HCT116 (cell line): ENCODE measurements around the gene LYST. TPM values are rescaled to one million over a fixed set of nuclear protein-coding genes. Genes with fewer than 3 reads are reported as not detected.

Experiments
- ATAC-seq: fragments of 200-7000 bp; cut with Tn5 transposase; 2 replicates; pipeline ENCODE4 v1.9.1; 2020; ENCODE audit warnings: mild to moderate bottlenecking, moderate library complexity
- BruUV-seq: library from RNA; stranded (reverse); fragments of 400-500 nt; replicated peaks from 2 replicates; lab custom pipeline; 2021; lab: Mats Ljungman, UMichigan
- CTCF ChIA-PET: fragments of 300-600 bp; sonication (Branson Sonifier 250); formaldehyde crosslinking; loops from one replicate; lab custom pipeline; 2021; ENCODE audit warnings: antibody characterized with exemption; lab: Charles Lee
- POLR2A ChIA-PET: fragments of 300-600, 350-600 bp; sonication (Branson Sonifier 250); formaldehyde crosslinking; loops from one replicate; lab custom pipeline; 2021; ENCODE audit warnings: antibody characterized with exemption; lab: Charles Lee
- RAD21 ChIA-PET, 2 experiments: fragments of 300-600 bp; sonication (Branson Sonifier 250); formaldehyde crosslinking; loops; one replicate each; lab custom pipeline; 2023; ENCODE audit warnings: low total read pairs in 2 of 2; ENCODE audit not compliant: uncharacterized antibody in 2 of 2, unreplicated experiment in 2 of 2, low non-redundant PET in 1 of 2; lab: Charles Lee
- DNase-seq: peaks from one replicate; pipeline ENCODE4 v3.0.0-alpha.2; 2010; ENCODE audit warnings: low read depth, low spot score
- H2AFZ ChIP-seq: fragments of 200-600 bp; shearing (Covaris generic), sonication (generic); 2 replicates; pipeline ENCODE4 v1.6.1; 2017; ENCODE audit warnings: low read depth, mixed run types, mixed read lengths, antibody characterized with exemption, low read length; ENCODE audit not compliant: poor library complexity, severe bottlenecking
- H3K27ac ChIP-seq: 2 replicates; pipeline ENCODE4 v1.5.1; 2012; ENCODE audit warnings: low read depth, low read length
- H3K27me3 ChIP-seq: fragments of 200-600 bp; sonication (generic); 2 replicates; pipeline ENCODE4 v1.6.1; 2016; ENCODE audit warnings: mixed run types, low read length, mixed read lengths; ENCODE audit not compliant: insufficient read depth
- H3K36me3 ChIP-seq, 2 experiments: fragments of 200-500 bp in 1 of 2; fragments of 200-600 bp in 1 of 2; sonication (Bioruptor generic) in 1 of 2; sonication (generic) in 1 of 2; 2 replicates each; pipeline versions ENCODE4 v1.5.1 to v1.6.1; 2014 to 2016; ENCODE audit warnings: low read length in 2 of 2, inconsistent platforms in 1 of 2, mixed read lengths in 1 of 2, mixed run types in 1 of 2; ENCODE audit not compliant: insufficient read depth in 2 of 2, control insufficient read depth in 1 of 2
- H3K4me1 ChIP-seq, 2 experiments: fragments of 200-600 bp in 1 of 2; sonication (generic) in 1 of 2; 2 replicates each; pipeline versions ENCODE4 v1.5.1 to v1.6.1; 2012 to 2017; ENCODE audit warnings: low read length in 2 of 2, inconsistent platforms in 1 of 2, mild to moderate bottlenecking in 1 of 2, mixed read lengths in 1 of 2, mixed run types in 1 of 2, moderate library complexity in 1 of 2; ENCODE audit not compliant: insufficient read depth in 2 of 2, control insufficient read depth in 1 of 2
- H3K4me2 ChIP-seq: fragments of 200-600 bp; sonication (generic); 2 replicates; pipeline ENCODE4 v1.6.1; 2017; ENCODE audit warnings: mixed run types, low read length, mixed read lengths
- H3K4me3 ChIP-seq, 2 experiments: fragments of 200-600 bp in 1 of 2; sonication (generic) in 1 of 2; replicated peaks in 1 of 2; 2 replicates each; pipeline ENCODE4 v1.5.1; 2011 to 2016; ENCODE audit warnings: low read length in 2 of 2, control low read depth in 1 of 2, low read depth in 1 of 2, mild to moderate bottlenecking in 1 of 2, mixed read lengths in 1 of 2, mixed run types in 1 of 2
- H3K79me2 ChIP-seq: fragments of 200-600 bp; sonication (generic); 2 replicates; pipeline ENCODE4 v1.6.1; 2017; ENCODE audit warnings: mild to moderate bottlenecking, mixed run types, low read length, moderate library complexity, mixed read lengths; ENCODE audit not compliant: insufficient read depth
- H3K9ac ChIP-seq: fragments of 200-600 bp; sonication (generic); 2 replicates; pipeline ENCODE4 v1.6.1; 2016; ENCODE audit warnings: low read length, mixed read lengths
- H3K9me2 ChIP-seq: fragments of 200-600 bp; sonication (generic), shearing (Covaris generic); 2 replicates; pipeline ENCODE4 v1.6.1; 2017; ENCODE audit warnings: mixed run types, mild to moderate bottlenecking, moderate library complexity; ENCODE audit not compliant: insufficient read depth
- H3K9me3 ChIP-seq, 2 experiments: fragments of 200-500 bp in 1 of 2; fragments of 200-600 bp in 1 of 2; sonication (Bioruptor generic) in 1 of 2; sonication (generic) in 1 of 2; 2 replicates each; pipeline ENCODE4 v1.6.1; 2014 to 2017; ENCODE audit warnings: low read length in 2 of 2, mixed read lengths in 2 of 2, inconsistent platforms in 1 of 2, low read depth in 1 of 2, mild to moderate bottlenecking in 1 of 2, mixed run types in 1 of 2, moderate library complexity in 1 of 2; ENCODE audit not compliant: control insufficient read depth in 1 of 2, insufficient read depth in 1 of 2
- H4K20me1 ChIP-seq: fragments of 200-600 bp; sonication (generic), shearing (Covaris generic); 2 replicates; pipeline ENCODE4 v1.6.1; 2017; ENCODE audit warnings: mixed run types, mild to moderate bottlenecking, moderate library complexity; ENCODE audit not compliant: insufficient read depth
- CBX3 ChIP-seq: IDR thresholded peaks from 2 replicates; pipeline ENCODE4 v1.6.1; 2012; ENCODE audit warnings: low read depth
- ELF1 ChIP-seq: IDR thresholded peaks from 2 replicates; pipeline ENCODE4 v1.6.1; 2012; ENCODE audit warnings: low read depth, borderline replicate concordance
- EZH2 ChIP-seq: fragments of 200-600 bp; sonication (generic); IDR thresholded peaks from 2 replicates; pipeline ENCODE4 v1.6.1; 2017; ENCODE audit warnings: antibody characterized with exemption, mixed run types
- EZH2phosphoT487 ChIP-seq: fragments of 200-600 bp; IDR thresholded peaks from 2 replicates; pipeline ENCODE4 v1.6.1; 2018; ENCODE audit warnings: antibody characterized with exemption, borderline replicate concordance
- FOSL1 ChIP-seq: IDR thresholded peaks from 2 replicates; pipeline ENCODE4 v1.6.1; 2012; ENCODE audit warnings: low read depth
- JUND ChIP-seq: IDR thresholded peaks from 2 replicates; pipeline ENCODE4 v1.6.1; 2012
- RAD21 ChIP-seq: IDR thresholded peaks from 2 replicates; pipeline ENCODE4 v1.6.1; 2012; ENCODE audit warnings: low read depth, mild to moderate bottlenecking
- SIN3A ChIP-seq: IDR thresholded peaks from 2 replicates; pipeline ENCODE4 v1.6.1; 2012; ENCODE audit warnings: low read depth
- SP1 ChIP-seq: IDR thresholded peaks from 2 replicates; pipeline ENCODE4 v1.6.1; 2012; ENCODE audit warnings: low read depth
- SRF ChIP-seq: IDR thresholded peaks from 2 replicates; pipeline ENCODE4 v1.6.1; 2012; ENCODE audit warnings: low read depth
- TCF7L2 ChIP-seq: IDR thresholded peaks from 2 replicates; pipeline ENCODE4 v1.7.0; 2011; ENCODE audit warnings: borderline replicate concordance, inconsistent platforms; ENCODE audit not compliant: insufficient read depth, insufficient read length; ENCODE audit errors: extremely low read depth
- YY1 ChIP-seq: IDR thresholded peaks from 2 replicates; pipeline ENCODE4 v1.6.1; 2011; ENCODE audit warnings: low read length, low read depth, moderate library complexity, mild to moderate bottlenecking; ENCODE audit not compliant: insufficient replicate concordance; ENCODE audit errors: extremely low read depth
- ZFX ChIP-seq: fragments of 450-650 bp; IDR thresholded peaks from 2 replicates; pipeline ENCODE4 v1.6.1; 2017
- intact Hi-C: fragments of 100-400 bp; cut with micrococcal nuclease; formaldehyde crosslinking; loops from 2 replicates; pipeline ENCODE4 v1.10.0; 2022
- total RNA-seq: library from RNA; stranded (reverse); gene quantifications from one replicate; pipeline ENCODE4 v1.2.1, GENCODE V29; 2021; ENCODE audit not compliant: unreplicated experiment
- TF ChIP-seq, protein P1 (sequence below): IDR thresholded peaks from 2 replicates; pipeline ENCODE4 v1.6.1; 2011; ENCODE audit warnings: mild to moderate bottlenecking, low read length, moderate library complexity; ENCODE audit not compliant: insufficient replicate concordance; ENCODE audit errors: extremely low read depth
- TF ChIP-seq, protein P2 (sequence below): IDR thresholded peaks from 2 replicates; pipeline ENCODE4 v1.6.1; 2012
- TF ChIP-seq, protein P3 (sequence below): IDR thresholded peaks from 2 replicates; pipeline ENCODE4 v1.6.1; 2012

Gene LYST
- total RNA-seq, 1 experiment from 2014 or later, result 6.6 TPM

DNA sequence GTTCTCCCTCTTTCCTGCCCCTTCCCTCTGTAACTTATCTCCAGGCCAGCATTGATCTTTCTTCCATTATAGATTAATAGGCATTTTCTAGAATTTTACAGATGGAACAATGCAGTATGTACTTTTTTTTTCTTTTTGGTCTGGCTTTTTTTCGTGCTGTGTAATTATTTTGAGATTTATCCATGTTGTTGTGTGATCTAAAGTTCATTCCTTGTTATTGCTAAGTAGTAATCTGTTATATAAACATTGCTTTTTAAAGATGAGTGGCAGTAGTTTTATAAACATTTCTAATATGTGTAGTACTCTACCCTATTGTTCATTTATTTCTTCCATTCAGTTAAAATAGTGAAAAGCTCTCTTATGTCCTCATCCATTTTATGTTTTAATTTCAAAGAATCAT is 5.9 kb downstream of the LYST start (continued):
- TF ChIP-seq, protein P1, sequence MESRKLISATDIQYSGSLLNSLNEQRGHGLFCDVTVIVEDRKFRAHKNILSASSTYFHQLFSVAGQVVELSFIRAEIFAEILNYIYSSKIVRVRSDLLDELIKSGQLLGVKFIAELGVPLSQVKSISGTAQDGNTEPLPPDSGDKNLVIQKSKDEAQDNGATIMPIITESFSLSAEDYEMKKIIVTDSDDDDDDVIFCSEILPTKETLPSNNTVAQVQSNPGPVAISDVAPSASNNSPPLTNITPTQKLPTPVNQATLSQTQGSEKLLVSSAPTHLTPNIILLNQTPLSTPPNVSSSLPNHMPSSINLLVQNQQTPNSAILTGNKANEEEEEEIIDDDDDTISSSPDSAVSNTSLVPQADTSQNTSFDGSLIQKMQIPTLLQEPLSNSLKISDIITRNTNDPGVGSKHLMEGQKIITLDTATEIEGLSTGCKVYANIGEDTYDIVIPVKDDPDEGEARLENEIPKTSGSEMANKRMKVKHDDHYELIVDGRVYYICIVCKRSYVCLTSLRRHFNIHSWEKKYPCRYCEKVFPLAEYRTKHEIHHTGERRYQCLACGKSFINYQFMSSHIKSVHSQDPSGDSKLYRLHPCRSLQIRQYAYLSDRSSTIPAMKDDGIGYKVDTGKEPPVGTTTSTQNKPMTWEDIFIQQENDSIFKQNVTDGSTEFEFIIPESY, result no peak
- TF ChIP-seq RAD21, result no peak
- TF ChIP-seq ELF1, result no peak
- no peak for TF ChIP-seq SP1
- TF ChIP-seq, protein P2, sequence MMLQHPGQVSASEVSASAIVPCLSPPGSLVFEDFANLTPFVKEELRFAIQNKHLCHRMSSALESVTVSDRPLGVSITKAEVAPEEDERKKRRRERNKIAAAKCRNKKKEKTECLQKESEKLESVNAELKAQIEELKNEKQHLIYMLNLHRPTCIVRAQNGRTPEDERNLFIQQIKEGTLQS, result no peak
- no peak for TF ChIP-seq EZH2
- TF ChIP-seq FOSL1, result no peak

DNA sequence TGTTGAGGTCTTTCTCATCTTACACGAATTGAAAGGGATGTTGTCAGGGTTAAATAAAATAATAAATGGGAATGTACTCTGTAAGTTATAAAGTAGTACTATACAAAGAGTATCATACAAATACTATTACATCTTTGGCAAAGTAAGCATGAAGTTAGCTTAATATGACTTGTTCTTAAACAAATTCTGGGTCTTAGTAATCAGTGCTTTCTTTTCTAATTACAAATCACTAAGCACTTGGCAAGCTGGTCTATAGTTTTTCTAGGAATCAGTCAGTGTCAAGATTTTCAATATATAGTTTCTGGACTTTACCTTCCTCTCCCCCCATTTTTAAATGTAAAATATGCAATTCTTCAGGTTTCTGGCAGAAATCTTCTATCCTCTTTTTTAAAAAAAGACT is 6.9 kb downstream of the LYST start:
- Histone ChIP-seq H3K4me3 (no peak overlapping the region), H4K20me1 (no peaks in the 10 kb centered on the region), H2AFZ (no peak overlapping the region), H3K4me2 (no peak overlapping the region), H3K27me3 (no peaks in the 10 kb centered on the region), H3K9me3 (no peaks in the 10 kb centered on the region), H3K9me2 (no peaks in the 10 kb centered on the region), H3K27ac (no peak overlapping the region), H3K79me2 (0 out of 2 replicates have a peak, but pooled peaks cover 4% of the 10 kb centered on the region), H3K9ac (no peak overlapping the region), H3K36me3 (no peaks in the 10 kb centered on the region), H3K4me1 (peaks cover 2 to 7% of the 10 kb centered on the region in 2 experiments; a peak in 1 of 4 replicates)
- ChIA-PET CTCF (no interaction called here), POLR2A (no interaction called here), RAD21 (no interaction called here)
- ATAC-seq, result no peak
- DNase-seq, result no peak
- TF ChIP-seq, protein P3, sequence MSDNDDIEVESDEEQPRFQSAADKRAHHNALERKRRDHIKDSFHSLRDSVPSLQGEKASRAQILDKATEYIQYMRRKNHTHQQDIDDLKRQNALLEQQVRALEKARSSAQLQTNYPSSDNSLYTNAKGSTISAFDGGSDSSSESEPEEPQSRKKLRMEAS, result no peak
- no peak for TF ChIP-seq YY1
- TF ChIP-seq EZH2phosphoT487, result no peak
- no peak for TF ChIP-seq SRF
- no peak for TF ChIP-seq ZFX
- no peak for TF ChIP-seq SP1
- TF ChIP-seq SIN3A, result no peak
- TF ChIP-seq TCF7L2, result no peak
- TF ChIP-seq EZH2, result no peak
- TF ChIP-seq JUND, result no peak
- no peak for TF ChIP-seq RAD21
- TF ChIP-seq CBX3, result no peak
- TF ChIP-seq, protein P1, result no peak
- no TSS peak for BruUV-seq
- intact Hi-C loops, result no loop called here
